HEK293T (cell line): ENCODE results near the gene MYO1A.
A peak's percentile ranks its signal among the peaks of the same experiment; 100 is the strongest.

Experiments used
- CTCF ChIA-PET: fragments of 350-600 bp; formaldehyde crosslinking; extraction: SDS; loops from one replicate; lab custom pipeline; 2021; ENCODE audit warnings: antibody characterized with exemption, inconsistent platforms; lab: Yijun Ruan, JAX
- POLR2A ChIA-PET: fragments of 350-600 bp; formaldehyde crosslinking; extraction: SDS; loops from one replicate; lab custom pipeline; 2020; ENCODE audit warnings: antibody characterized with exemption, inconsistent platforms; lab: Yijun Ruan, JAX
- DNase-seq: peaks from one replicate; pipeline ENCODE4 v3.0.0; 2012; ENCODE audit warnings: mixed read lengths; ENCODE audit errors: extremely low spot score
- ARNT ChIP-seq: fragments of 450-650 bp; IDR thresholded peaks from 2 replicates; pipeline ENCODE4 v1.6.1; 2017; ENCODE audit warnings: mild to moderate bottlenecking
- BHLHE40 ChIP-seq: fragments of 450-650 bp; IDR thresholded peaks from 2 replicates; pipeline ENCODE4 v1.6.1; 2016; ENCODE audit warnings: mild to moderate bottlenecking, moderate library complexity, borderline replicate concordance
- CTBP1 ChIP-seq: fragments of 450-650 bp; IDR thresholded peaks from 2 replicates; pipeline ENCODE4 v1.6.1; 2016; ENCODE audit warnings: borderline replicate concordance
- ELF4 ChIP-seq: fragments of 450-650 bp; IDR thresholded peaks from 2 replicates; pipeline ENCODE4 v1.6.1; 2017; ENCODE audit warnings: antibody characterized with exemption
- FOXA1 ChIP-seq: fragments of 450-650 bp; IDR thresholded peaks from 2 replicates; pipeline ENCODE4 v1.6.1; 2016; ENCODE audit warnings: mild to moderate bottlenecking
- FOXK2 ChIP-seq: fragments of 450-650 bp; IDR thresholded peaks from 2 replicates; pipeline ENCODE4 v1.6.1; 2016; ENCODE audit warnings: mild to moderate bottlenecking
- FOXM1 ChIP-seq: fragments of 450-650 bp; IDR thresholded peaks from 2 replicates; pipeline ENCODE4 v1.6.1; 2017; ENCODE audit warnings: mild to moderate bottlenecking, borderline replicate concordance
- HDGF ChIP-seq: fragments of 450-650 bp; IDR thresholded peaks from 2 replicates; pipeline ENCODE4 v1.6.1; 2017; ENCODE audit warnings: antibody characterized with exemption, borderline replicate concordance
- L3MBTL2 ChIP-seq: fragments of 450-650 bp; conservative IDR thresholded peaks from 2 replicates; pipeline ENCODE4 v1.6.1; 2016; ENCODE audit warnings: mild to moderate bottlenecking
- LEF1 ChIP-seq: fragments of 450-650 bp; IDR thresholded peaks from 2 replicates; pipeline ENCODE4 v1.6.1; 2017; ENCODE audit warnings: mild to moderate bottlenecking, borderline replicate concordance
- NFRKB ChIP-seq: fragments of 450-650 bp; IDR thresholded peaks from 2 replicates; pipeline ENCODE4 v1.6.1; 2016; ENCODE audit warnings: mild to moderate bottlenecking, moderate library complexity
- SP1 ChIP-seq: fragments of 450-650 bp; IDR thresholded peaks from 2 replicates; pipeline ENCODE4 v1.6.1; 2017
- SUZ12 ChIP-seq: fragments of 450-650 bp; IDR thresholded peaks from 2 replicates; pipeline ENCODE4 v1.6.1; 2016; ENCODE audit warnings: mild to moderate bottlenecking
- TARDBP ChIP-seq: fragments of 450-650 bp; IDR thresholded peaks from 2 replicates; pipeline ENCODE4 v1.6.1; 2016
- ZNF384 ChIP-seq: fragments of 450-650 bp; IDR thresholded peaks from 2 replicates; pipeline ENCODE4 v1.6.1; 2016
- TF ChIP-seq, protein P1 (sequence below): fragments of 450-650 bp; IDR thresholded peaks from 2 replicates; pipeline ENCODE4 v1.6.1; 2016

MYO1A gene

DNA sequence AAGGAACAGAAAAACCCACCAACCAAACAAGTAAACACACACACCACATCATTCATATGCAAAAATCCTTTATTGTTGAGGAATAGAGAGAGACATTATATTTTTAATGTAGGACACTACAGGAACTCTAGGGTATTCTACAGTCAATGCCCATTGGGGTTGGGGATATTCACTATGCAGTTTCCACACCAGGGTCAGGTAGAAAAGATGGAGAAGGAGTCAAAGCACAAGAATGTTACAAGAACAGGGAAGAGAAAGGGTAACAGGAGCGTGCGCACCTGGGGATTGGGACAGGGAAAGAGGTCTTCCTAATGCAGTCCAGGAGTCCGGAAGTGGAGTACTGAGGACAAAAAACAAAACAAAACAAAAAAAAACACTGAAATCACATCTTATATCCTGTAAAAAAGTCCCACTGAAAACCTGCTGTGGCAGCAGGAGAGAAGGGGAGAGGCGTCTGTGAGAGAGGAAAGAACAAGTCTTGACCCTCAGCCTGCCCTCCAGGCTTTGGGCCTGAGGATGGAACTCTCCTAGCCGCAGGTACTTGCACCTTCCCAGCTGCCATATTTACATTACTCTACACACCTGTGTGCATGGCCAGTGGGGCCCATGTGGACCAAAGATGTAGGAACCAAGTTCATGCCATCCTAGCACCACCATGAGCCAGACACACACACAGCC, 39.8 kb downstream of the MYO1A start:
- no peak for DNase-seq
- TF ChIP-seq FOXA1 (no peak), LEF1 (no peak), ARNT (no peak)
- ChIA-PET POLR2A (interaction anchor here (1.1 to 1.7 kb wide), 3 partner anchors 56 to 285 kb away, joined by 3 to 11 read pairs (median 3); partner anchors contain the start of genes NACA and STAT6), CTCF (interaction anchor here (1.1 to 2.4 kb wide), 6 partner anchors 9 to 166 kb away, joined by 3 to 11 read pairs (median 4); partner anchors contain the start of gene STAT6)

DNA sequence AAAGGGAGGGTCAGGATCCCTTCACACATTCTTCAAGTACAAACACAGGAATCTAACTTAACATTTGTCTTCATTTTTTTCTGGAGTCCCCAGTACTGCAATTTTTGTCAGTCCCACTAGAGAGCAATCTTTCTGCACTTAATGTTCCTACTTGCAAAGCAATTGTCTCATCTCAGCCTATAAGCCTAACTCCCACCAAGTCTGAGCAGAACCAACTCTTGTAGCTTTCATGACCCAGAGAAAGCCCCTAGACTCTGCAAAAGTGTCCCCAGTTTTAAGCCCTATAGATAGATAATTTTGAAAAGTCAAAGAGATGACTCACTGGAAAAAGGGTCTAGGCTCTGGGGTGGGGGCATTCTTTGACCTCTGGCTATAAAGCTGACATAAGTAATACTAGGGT, 41.8 kb downstream of the MYO1A start:
- CTCF ChIA-PET: interaction anchor here (0.7 to 2.4 kb wide), 10 partner anchors 8 to 104 kb away, joined by 3 to 7 read pairs (median 4); partner anchors contain the start of genes STAT6 and TAC3
- TF ChIP-seq, protein P1, sequence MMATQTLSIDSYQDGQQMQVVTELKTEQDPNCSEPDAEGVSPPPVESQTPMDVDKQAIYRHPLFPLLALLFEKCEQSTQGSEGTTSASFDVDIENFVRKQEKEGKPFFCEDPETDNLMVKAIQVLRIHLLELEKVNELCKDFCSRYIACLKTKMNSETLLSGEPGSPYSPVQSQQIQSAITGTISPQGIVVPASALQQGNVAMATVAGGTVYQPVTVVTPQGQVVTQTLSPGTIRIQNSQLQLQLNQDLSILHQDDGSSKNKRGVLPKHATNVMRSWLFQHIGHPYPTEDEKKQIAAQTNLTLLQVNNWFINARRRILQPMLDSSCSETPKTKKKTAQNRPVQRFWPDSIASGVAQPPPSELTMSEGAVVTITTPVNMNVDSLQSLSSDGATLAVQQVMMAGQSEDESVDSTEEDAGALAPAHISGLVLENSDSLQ: no peak
- TF ChIP-seq BHLHE40 (no peak), TARDBP (no peak), ZNF384 (no peak), ELF4 (no peak), FOXM1 (no peak), HDGF (no peak), FOXA1 (no peak), SUZ12 (no peak), SP1 (no peak), NFRKB (no peak), L3MBTL2 (no peak), LEF1 (no peak)
- POLR2A ChIA-PET: interaction anchor here (1.1 to 1.7 kb wide), 2 partner anchors 51 to 104 kb away, joined by 3 to 13 read pairs; partner anchors contain the start of gene STAT6
- peak; percentile 65 for DNase-seq

DNA sequence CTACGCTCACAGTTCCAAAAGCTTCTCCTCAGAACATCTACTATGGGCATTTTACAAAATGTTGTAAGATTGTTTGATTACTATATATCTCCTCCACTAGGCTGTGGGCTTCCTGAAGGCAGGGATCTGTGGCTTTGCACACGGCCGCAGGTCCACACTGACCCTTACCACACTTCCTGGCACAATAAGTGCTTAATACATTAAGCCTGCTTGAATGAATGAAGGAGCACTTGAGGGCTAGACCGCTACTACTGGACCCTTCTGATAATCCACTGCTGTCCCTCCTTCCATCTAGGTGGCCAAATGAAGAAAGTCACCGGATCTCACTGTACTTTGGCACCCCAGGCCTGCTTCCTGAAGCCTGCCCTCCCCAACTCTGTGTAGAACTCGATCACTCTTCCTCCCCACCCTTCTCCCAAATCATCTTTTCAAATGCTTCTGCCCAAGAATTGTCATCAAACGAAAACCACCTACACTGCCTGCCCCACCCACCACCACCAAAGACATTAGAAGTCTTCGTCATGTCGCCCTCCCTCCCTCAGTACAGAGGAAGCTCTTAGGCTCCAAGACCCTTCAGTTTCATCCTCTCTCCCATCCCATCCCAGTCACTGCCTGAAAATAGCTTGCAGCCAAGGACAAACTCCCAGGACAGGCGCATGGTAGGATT, 43.0 kb downstream of the MYO1A start:
- no peak for DNase-seq
- CTCF ChIA-PET: interaction anchor here (0.6 to 1.3 kb wide), 3 partner anchors 13 to 150 kb away, joined by 3 to 7 read pairs (median 4); a partner anchor contains a TSS
- TF ChIP-seq, protein P1: no peak
- TF ChIP-seq LEF1 (no peak), HDGF (no peak), NFRKB (no peak), ELF4 (no peak), FOXK2 (no peak), BHLHE40 (no peak), TARDBP (no peak), ARNT (no peak), ZNF384 (no peak), SUZ12 (no peak), SP1 (no peak), L3MBTL2 (no peak), CTBP1 (no peak), FOXM1 (no peak), FOXA1 (no peak)
- POLR2A ChIA-PET: interaction anchor here (1.6 kb wide), 1 partner anchor 13 kb away, joined by 3 read pairs; a partner anchor contains a TSS

DNA sequence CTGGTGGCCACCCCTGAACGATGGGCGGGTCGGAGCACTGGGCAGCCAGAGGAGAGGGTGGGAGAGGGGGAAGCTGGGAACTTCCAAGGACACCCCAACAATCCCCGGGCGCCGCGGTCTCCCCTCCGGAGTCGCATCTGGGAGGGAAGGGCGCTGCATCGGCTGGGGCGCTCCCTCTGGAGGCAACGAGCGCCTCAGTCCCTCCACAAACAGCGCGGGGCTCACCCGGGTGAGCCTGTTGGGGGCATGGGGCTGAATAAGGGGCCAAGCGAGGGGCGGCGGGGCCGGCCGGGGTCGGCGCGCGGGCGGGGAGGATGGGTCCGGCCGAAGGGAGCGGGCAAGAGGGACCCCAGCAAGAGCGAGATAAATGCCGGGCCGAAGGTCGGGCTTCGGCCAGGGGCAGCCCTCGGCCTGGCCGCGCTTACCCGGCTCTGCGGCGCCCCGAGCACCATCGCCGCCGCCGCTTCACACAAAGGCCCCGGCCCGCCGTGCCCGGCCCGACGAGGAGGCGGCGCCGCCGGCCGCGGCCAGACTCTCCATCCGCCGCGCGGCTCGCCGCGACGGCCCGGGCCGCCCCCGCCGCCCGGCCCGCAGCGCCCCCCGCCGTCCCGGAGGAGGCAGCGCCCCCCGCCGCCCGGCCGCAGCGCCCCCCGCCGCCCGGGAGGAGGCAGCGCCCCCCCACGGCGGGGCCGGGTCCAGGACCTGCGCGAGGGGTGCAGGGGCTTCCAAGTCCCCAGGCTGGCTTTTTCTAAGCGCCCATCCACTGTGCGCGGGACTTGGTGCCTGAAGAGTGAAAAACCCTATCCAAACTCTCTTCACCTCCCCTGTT, 43.7 kb downstream of the MYO1A start, which contains the start of gene ZBTB39:
TSS of gene ZBTB39 (minus strand) at position 567 of the 829 bp plus-strand sequence. CDS start 1,629 bp downstream, outside the sequence.
- TF ChIP-seq ELF4 (no peak), FOXK2 (no peak), NFRKB (no peak), SP1 (no peak), BHLHE40 (no peak)
- DNase-seq: peak; percentile 91
- ChIA-PET POLR2A (interaction anchor here (1.5 to 1.6 kb wide), 2 partner anchors 12 to 105 kb away, joined by 3 to 4 read pairs; partner anchors contain the start of gene STAT6), CTCF (interaction anchor here (0.6 to 1.9 kb wide), 5 partner anchors 12 to 170 kb away, joined by 3 to 7 read pairs (median 4); partner anchors contain the start of gene STAT6)

DNA sequence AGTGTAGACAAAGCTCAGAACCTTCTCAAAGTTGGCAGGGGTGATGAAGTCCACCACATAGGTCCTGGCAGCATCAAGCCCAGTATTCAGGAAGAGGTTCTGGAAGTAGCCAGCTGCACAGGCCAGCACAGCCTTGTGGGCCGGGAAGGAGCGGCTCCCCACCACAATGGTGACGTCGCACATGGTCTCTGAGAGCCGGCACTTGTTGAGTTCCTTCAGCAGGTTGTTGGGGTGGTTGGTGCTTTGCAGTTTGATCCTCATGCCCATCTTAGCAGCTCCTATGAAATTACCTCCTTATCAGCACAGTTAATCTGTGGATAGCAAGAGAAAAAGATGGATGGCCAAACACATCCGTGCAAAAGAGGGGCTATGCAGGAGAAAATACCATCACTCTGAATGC, 45.3 kb downstream of the MYO1A start:
- POLR2A ChIA-PET: interaction anchor here (1.2 to 1.5 kb wide), 2 partner anchors 106 to 279 kb away, joined by 4 read pairs; partner anchors contain the start of genes NACA and STAT6
- TF ChIP-seq, protein P1: no peak
- CTCF ChIA-PET: interaction anchor here (0.8 to 1.9 kb wide), 4 partner anchors 43 to 172 kb away, joined by 3 to 4 read pairs (median 4); partner anchors contain the start of gene STAT6
- DNase-seq: no peak
